ENCODE data around the gene MYO3B.

Gene MYO3B

GRCh38 chr2:170582751-170583463, 405.0 kb downstream of the MYO3B start:
- Histone ChIP-seq H3K9ac (ENCODE audit: low read depth, low read length) (no peak overlapping the region), H3K4me1 (ENCODE audit: control insufficient read depth, insufficient read depth, low read length) (peaks cover 9% of the 10 kb centered on the region), H3K9me3 (ENCODE audit: control insufficient read depth, insufficient read depth, low read length) (no peaks in the 10 kb centered on the region), H3K4me3 (ENCODE audit: low read depth, low read length) (no peak overlapping the region), H3K27me3 (ENCODE audit: control insufficient read depth, insufficient read depth, low read length) (no peaks in the 10 kb centered on the region), H3K36me3 (ENCODE audit: control insufficient read depth, insufficient read depth, low read length) (no peaks in the 10 kb centered on the region)

GRCh38 chr2:170585067-170585466, 407.1 kb downstream of the MYO3B start:
- no peak overlapping the region for H3K9ac ChIP-seq (ENCODE audit: low read depth, low read length)
- H3K4me1 ChIP-seq (ENCODE audit: control insufficient read depth, insufficient read depth, low read length), result peaks cover 9% of the 10 kb centered on the region
- H3K36me3 ChIP-seq (ENCODE audit: control insufficient read depth, insufficient read depth, low read length), result no peaks in the 10 kb centered on the region
- H3K27me3 ChIP-seq (ENCODE audit: control insufficient read depth, insufficient read depth, low read length), result no peaks in the 10 kb centered on the region
- H3K4me3 ChIP-seq (ENCODE audit: low read depth, low read length), result no peak overlapping the region
- no peaks in the 10 kb centered on the region for H3K9me3 ChIP-seq (ENCODE audit: control insufficient read depth, insufficient read depth, low read length)

- Histone ChIP-seq H3K9me3 (ENCODE audit: control insufficient read depth, insufficient read depth, low read length) (no peaks in the 10 kb centered on the region), H3K27me3 (ENCODE audit: control insufficient read depth, insufficient read depth, low read length) (no peaks in the 10 kb centered on the region), H3K4me3 (ENCODE audit: low read depth, low read length) (no peak overlapping the region), H3K36me3 (ENCODE audit: control insufficient read depth, insufficient read depth, low read length) (no peaks in the 10 kb centered on the region), H3K4me1 (ENCODE audit: control insufficient read depth, insufficient read depth, low read length) (peaks cover 9% of the 10 kb centered on the region), H3K9ac (ENCODE audit: low read depth, low read length) (no peak overlapping the region)
Observed at GRCh38 chr2:170586571-170587095, 408.7 kb downstream of the MYO3B start.

GRCh38 chr2:170587117-170587516, 409.2 kb downstream of the MYO3B start:
- no peak overlapping the region for H3K9ac ChIP-seq (ENCODE audit: low read depth, low read length)
- H3K4me1 ChIP-seq (ENCODE audit: control insufficient read depth, insufficient read depth, low read length), result peaks cover 6% of the 10 kb centered on the region
- H3K36me3 ChIP-seq (ENCODE audit: control insufficient read depth, insufficient read depth, low read length), result no peaks in the 10 kb centered on the region
- no peaks in the 10 kb centered on the region for H3K27me3 ChIP-seq (ENCODE audit: control insufficient read depth, insufficient read depth, low read length)
- H3K4me3 ChIP-seq (ENCODE audit: low read depth, low read length), result no peak overlapping the region
- no peaks in the 10 kb centered on the region for H3K9me3 ChIP-seq (ENCODE audit: control insufficient read depth, insufficient read depth, low read length)

GRCh38 chr2:170587922-170588321, 410.0 kb downstream of the MYO3B start:
- Histone ChIP-seq H3K4me1 (ENCODE audit: control insufficient read depth, insufficient read depth, low read length) (no peaks in the 10 kb centered on the region), H3K36me3 (ENCODE audit: control insufficient read depth, insufficient read depth, low read length) (no peaks in the 10 kb centered on the region), H3K9me3 (ENCODE audit: control insufficient read depth, insufficient read depth, low read length) (no peaks in the 10 kb centered on the region), H3K4me3 (ENCODE audit: low read depth, low read length) (no peak overlapping the region), H3K9ac (ENCODE audit: low read depth, low read length) (no peak overlapping the region), H3K27me3 (ENCODE audit: control insufficient read depth, insufficient read depth, low read length) (no peaks in the 10 kb centered on the region)

GRCh38 chr2:170588729-170589128, 410.8 kb downstream of the MYO3B start:
- Histone ChIP-seq H3K27me3 (ENCODE audit: control insufficient read depth, insufficient read depth, low read length) (no peaks in the 10 kb centered on the region), H3K4me1 (ENCODE audit: control insufficient read depth, insufficient read depth, low read length) (no peaks in the 10 kb centered on the region), H3K4me3 (ENCODE audit: low read depth, low read length) (no peak overlapping the region), H3K36me3 (ENCODE audit: control insufficient read depth, insufficient read depth, low read length) (no peaks in the 10 kb centered on the region), H3K9me3 (ENCODE audit: control insufficient read depth, insufficient read depth, low read length) (no peaks in the 10 kb centered on the region), H3K9ac (ENCODE audit: low read depth, low read length) (no peak overlapping the region)

- Histone ChIP-seq H3K9ac (ENCODE audit: low read depth, low read length) (no peak overlapping the region), H3K27me3 (ENCODE audit: control insufficient read depth, insufficient read depth, low read length) (no peaks in the 10 kb centered on the region), H3K36me3 (ENCODE audit: control insufficient read depth, insufficient read depth, low read length) (no peaks in the 10 kb centered on the region), H3K9me3 (ENCODE audit: control insufficient read depth, insufficient read depth, low read length) (no peaks in the 10 kb centered on the region), H3K4me1 (ENCODE audit: control insufficient read depth, insufficient read depth, low read length) (peaks cover 2% of the 10 kb centered on the region), H3K4me3 (ENCODE audit: low read depth, low read length) (no peak overlapping the region)
Observed at GRCh38 chr2:170596576-170596975, 418.6 kb downstream of the MYO3B start.

- Histone ChIP-seq H3K36me3 (ENCODE audit: control insufficient read depth, insufficient read depth, low read length) (no peaks in the 10 kb centered on the region), H3K4me3 (ENCODE audit: low read depth, low read length) (no peak overlapping the region), H3K4me1 (ENCODE audit: control insufficient read depth, insufficient read depth, low read length) (peaks cover 2% of the 10 kb centered on the region), H3K9me3 (ENCODE audit: control insufficient read depth, insufficient read depth, low read length) (no peaks in the 10 kb centered on the region), H3K27me3 (ENCODE audit: control insufficient read depth, insufficient read depth, low read length) (no peaks in the 10 kb centered on the region), H3K9ac (ENCODE audit: low read depth, low read length) (no peak overlapping the region)
Observed at GRCh38 chr2:170598067-170598395, 420.1 kb downstream of the MYO3B start.

GRCh38 chr2:170601489-170601888, 423.5 kb downstream of the MYO3B start:
- Histone ChIP-seq H3K9ac (ENCODE audit: low read depth, low read length) (no peak overlapping the region), H3K4me3 (ENCODE audit: low read depth, low read length) (no peak overlapping the region), H3K4me1 (ENCODE audit: control insufficient read depth, insufficient read depth, low read length) (peaks cover 2% of the 10 kb centered on the region), H3K36me3 (ENCODE audit: control insufficient read depth, insufficient read depth, low read length) (no peaks in the 10 kb centered on the region), H3K9me3 (ENCODE audit: control insufficient read depth, insufficient read depth, low read length) (no peaks in the 10 kb centered on the region), H3K27me3 (ENCODE audit: control insufficient read depth, insufficient read depth, low read length) (no peaks in the 10 kb centered on the region)

- Histone ChIP-seq H3K4me1 (ENCODE audit: control insufficient read depth, insufficient read depth, low read length) (no peaks in the 10 kb centered on the region), H3K27me3 (ENCODE audit: control insufficient read depth, insufficient read depth, low read length) (no peaks in the 10 kb centered on the region), H3K4me3 (ENCODE audit: low read depth, low read length) (no peak overlapping the region), H3K36me3 (ENCODE audit: control insufficient read depth, insufficient read depth, low read length) (no peaks in the 10 kb centered on the region), H3K9ac (ENCODE audit: low read depth, low read length) (no peak overlapping the region), H3K9me3 (ENCODE audit: control insufficient read depth, insufficient read depth, low read length) (no peaks in the 10 kb centered on the region)
Observed at GRCh38 chr2:170605862-170606261, 427.9 kb downstream of the MYO3B start.

- H3K9ac ChIP-seq (ENCODE audit: low read depth, low read length), result no peak overlapping the region
- no peaks in the 10 kb centered on the region for H3K27me3 ChIP-seq (ENCODE audit: control insufficient read depth, insufficient read depth, low read length)
- H3K36me3 ChIP-seq (ENCODE audit: control insufficient read depth, insufficient read depth, low read length), result no peaks in the 10 kb centered on the region
Observed at GRCh38 chr2:170607171-170607570, 429.2 kb downstream of the MYO3B start.

GRCh38 chr2:170610615-170611014, 432.7 kb downstream of the MYO3B start:
- no peaks in the 10 kb centered on the region for H3K4me1 ChIP-seq (ENCODE audit: control insufficient read depth, insufficient read depth, low read length)
- no peak overlapping the region for H3K9ac ChIP-seq (ENCODE audit: low read depth, low read length)
- no peak overlapping the region for H3K4me3 ChIP-seq (ENCODE audit: low read depth, low read length)
- H3K36me3 ChIP-seq (ENCODE audit: control insufficient read depth, insufficient read depth, low read length), result no peaks in the 10 kb centered on the region
- no peaks in the 10 kb centered on the region for H3K9me3 ChIP-seq (ENCODE audit: control insufficient read depth, insufficient read depth, low read length)
- H3K27me3 ChIP-seq (ENCODE audit: control insufficient read depth, insufficient read depth, low read length), result no peaks in the 10 kb centered on the region

More at GRCh38 chr2:170607171-170607570, 429.2 kb downstream of the MYO3B start:
- Histone ChIP-seq H3K9me3 (ENCODE audit: control insufficient read depth, insufficient read depth, low read length) (no peaks in the 10 kb centered on the region), H3K4me1 (ENCODE audit: control insufficient read depth, insufficient read depth, low read length) (no peaks in the 10 kb centered on the region), H3K4me3 (ENCODE audit: low read depth, low read length) (no peak overlapping the region)

All from iPS-15b (cell line).